Rectal smooth muscle tissue (tissue), 1 donor: ENCODE results near the gene SLC25A22.

Source experiments
- H3K27ac ChIP-seq: one replicate; pipeline ENCODE4 v1.7.0; 2013; ENCODE audit warnings: low read depth, low read length, inconsistent platforms
- H3K27me3 ChIP-seq: one replicate; pipeline ENCODE4 v1.7.0; 2013; ENCODE audit warnings: low read length; ENCODE audit not compliant: control insufficient read depth, insufficient read depth
- H3K36me3 ChIP-seq: one replicate; pipeline ENCODE4 v1.7.0; 2013; ENCODE audit warnings: low read length; ENCODE audit not compliant: control insufficient read depth, insufficient read depth
- H3K4me1 ChIP-seq: one replicate; pipeline ENCODE4 v1.7.0; 2013; ENCODE audit warnings: low read length; ENCODE audit not compliant: control insufficient read depth, insufficient read depth
- H3K4me3 ChIP-seq: one replicate; pipeline ENCODE4 v1.7.0; 2013; ENCODE audit warnings: low read length
- H3K9ac ChIP-seq: one replicate; pipeline ENCODE4 v1.7.0; 2013; ENCODE audit warnings: low read length

SLC25A22 gene

DNA sequence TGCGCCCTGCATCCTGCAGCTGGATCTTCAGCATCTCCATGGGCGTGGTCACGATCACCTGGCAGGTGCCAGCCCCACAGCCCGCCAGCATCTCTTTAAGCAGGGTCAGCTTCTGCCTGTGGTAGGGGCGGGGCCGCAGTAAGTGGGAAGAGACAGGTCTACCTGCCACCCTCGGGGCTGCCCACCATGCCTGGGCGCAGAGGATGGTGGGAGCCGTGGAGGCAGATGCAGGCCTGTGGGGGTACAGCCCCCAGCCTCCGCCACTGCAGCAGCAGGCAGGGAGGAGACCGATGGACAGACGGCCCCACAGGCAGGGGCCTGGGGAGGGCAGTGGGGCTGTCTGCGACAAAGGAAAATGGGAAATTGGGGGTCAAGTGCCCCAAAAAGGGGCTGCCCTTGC, 5.2 kb downstream of the SLC25A22 start:
- Histone ChIP-seq H3K27me3 (peaks cover 6% of the 10 kb centered on the region), H3K9ac (no peak overlapping the region), H3K36me3 (no peaks in the 10 kb centered on the region), H3K4me3 (no peak overlapping the region), H3K4me1 (peaks cover 7% of the 10 kb centered on the region), H3K27ac (no peak overlapping the region)

DNA sequence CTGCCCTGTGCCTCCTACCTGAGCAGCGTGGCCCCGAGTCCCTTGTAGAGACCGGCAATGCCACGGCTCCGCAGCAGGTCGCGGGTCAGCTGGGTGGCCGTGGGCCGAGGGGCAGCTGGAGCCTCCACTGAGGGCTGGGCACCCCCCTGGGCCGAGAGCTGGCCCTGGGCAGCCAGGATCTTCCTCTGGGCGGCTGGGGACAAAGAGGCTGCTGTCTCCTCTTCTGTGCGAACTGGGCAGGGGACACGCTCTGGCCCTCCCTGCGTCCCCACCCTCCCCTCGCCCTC, 5.6 kb downstream of the SLC25A22 start:
- peaks cover 7% of the 10 kb centered on the region for H3K4me1 ChIP-seq
- no peaks in the 10 kb centered on the region for H3K36me3 ChIP-seq
- H3K4me3 ChIP-seq = no peak overlapping the region
- no peak overlapping the region for H3K27ac ChIP-seq
- peaks cover 6% of the 10 kb centered on the region for H3K27me3 ChIP-seq
- H3K9ac ChIP-seq = no peak overlapping the region

DNA sequence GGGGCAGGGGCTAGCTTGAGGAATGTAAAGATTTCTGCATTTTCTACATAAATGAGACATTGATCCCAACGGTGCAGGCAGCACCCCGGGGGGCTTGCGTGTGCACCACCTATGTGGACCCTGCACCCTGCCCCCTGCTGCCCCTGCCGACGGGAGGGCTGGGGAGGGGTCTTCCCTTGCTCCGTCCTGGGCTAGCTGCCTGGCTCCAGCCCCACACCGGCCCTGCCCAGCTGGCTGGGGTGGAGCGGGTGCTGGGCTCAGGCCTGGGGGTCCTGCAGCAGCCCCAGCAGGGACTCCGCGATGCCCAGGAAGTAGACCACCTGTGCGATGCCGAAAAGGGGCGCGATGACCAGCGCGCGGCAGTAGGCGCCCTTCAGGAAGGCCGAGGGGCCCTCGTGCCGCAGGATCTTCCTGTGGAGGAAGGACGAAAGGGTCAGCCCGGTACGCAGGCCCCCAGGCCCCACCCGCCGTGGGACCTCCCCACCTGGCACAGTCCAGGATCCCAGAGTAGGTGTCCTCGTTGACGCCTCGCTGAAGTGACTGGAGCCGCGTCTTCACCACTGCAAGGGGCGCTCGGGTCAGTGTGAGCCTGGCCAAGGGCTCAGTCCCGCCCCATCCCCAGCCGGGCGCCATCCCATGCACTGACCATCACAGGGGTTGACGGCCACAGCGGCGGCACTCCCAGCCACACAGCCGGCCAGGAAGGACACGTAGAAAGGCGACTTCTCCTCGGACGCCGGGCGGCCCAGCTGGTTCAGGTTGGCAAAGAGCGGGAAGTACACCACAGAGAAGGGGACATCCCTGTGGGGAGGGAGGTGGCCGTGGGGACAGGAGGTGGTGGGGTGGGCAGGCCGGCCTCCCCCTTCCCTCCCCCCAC, 6.2 kb downstream of the SLC25A22 start:
- H3K36me3 ChIP-seq = no peaks in the 10 kb centered on the region
- H3K9ac ChIP-seq = no peak overlapping the region
- no peak overlapping the region for H3K4me3 ChIP-seq
- H3K27me3 ChIP-seq = peaks cover 6% of the 10 kb centered on the region
- H3K4me1 ChIP-seq = peaks cover 5% of the 10 kb centered on the region
- H3K27ac ChIP-seq = no peak overlapping the region

DNA sequence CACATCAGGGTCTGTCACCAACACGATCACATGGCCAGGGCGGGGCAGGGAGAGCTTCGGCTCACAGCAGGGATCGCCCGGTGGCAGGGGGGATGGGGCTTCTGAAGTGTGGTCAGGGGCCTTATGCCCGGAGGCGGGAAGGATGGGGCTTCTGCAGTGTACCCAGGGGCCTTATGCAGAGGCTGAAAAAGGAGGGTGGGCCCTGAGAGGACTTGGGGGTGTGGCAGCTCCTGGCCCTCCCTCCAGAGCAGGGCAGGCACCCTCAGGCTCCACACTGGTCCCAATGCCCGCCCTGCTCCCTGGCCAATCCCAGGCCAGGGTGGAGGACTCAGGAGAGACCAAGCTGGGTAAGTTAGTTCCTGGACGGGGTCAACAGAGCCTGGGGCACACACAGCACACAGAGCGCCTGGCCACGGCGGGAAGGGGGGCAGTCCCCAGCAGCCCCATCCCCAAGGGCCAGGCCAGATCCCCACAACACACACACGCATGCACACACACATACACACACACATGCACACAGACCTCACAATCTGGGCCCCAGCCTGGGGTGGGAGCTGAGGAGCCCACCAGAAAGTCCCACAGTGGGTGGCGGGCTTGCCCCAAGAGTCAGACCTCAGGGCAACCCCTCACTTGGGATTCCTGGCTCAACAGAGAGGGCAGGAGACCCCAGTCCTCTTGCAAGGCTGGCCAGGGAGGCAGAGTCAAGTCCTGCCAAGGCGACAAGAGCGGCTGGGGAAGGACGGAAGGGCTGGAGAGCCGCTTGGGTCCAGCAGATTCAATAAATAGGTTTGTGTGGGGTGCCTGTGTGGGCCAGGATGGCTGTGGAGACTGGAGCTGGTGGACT, 7.1 kb downstream of the SLC25A22 start:
- no peaks in the 10 kb centered on the region for H3K36me3 ChIP-seq
- peaks cover 6% of the 10 kb centered on the region for H3K27me3 ChIP-seq
- H3K4me1 ChIP-seq = no peaks in the 10 kb centered on the region
- H3K9ac ChIP-seq = no peak overlapping the region
- H3K27ac ChIP-seq = no peak overlapping the region
- no peak overlapping the region for H3K4me3 ChIP-seq

DNA sequence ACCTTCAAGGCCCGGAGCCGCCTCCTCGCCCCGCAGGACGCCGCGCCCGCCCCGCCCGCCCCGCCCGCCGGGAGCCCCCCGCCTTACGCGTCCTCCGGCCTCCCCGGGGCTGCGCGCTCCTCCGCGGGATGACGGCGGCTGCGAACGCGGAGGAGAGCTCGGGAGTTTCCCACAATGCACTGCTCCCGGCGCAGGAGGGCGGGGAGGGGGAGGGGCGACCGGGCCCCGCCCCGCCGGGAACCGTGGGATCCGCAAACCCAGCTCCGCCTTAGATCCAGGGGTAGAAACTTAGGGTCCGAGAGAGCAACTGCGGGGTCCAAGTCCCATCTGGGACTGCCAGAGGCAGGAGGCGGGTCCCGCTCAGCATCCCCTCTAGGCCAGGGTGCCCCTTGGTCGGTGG, 8.1 kb downstream of the SLC25A22 start, which contains the start of gene CEND1:
Gene CEND1, minus strand, starts transcription at position 148 of the 400 bp plus-strand sequence. CDS start 1,514 bp downstream, outside the sequence.
- Histone ChIP-seq H3K27ac (no peak within 1 kb of the TSS), H3K9ac (no peak within 1 kb of the TSS), H3K36me3 (no peaks in the 10 kb centered on the region), H3K27me3 (peaks cover 6% of the 10 kb centered on the region), H3K4me1 (no peaks in the 10 kb centered on the region), H3K4me3 (no peak within 1 kb of the TSS)

DNA sequence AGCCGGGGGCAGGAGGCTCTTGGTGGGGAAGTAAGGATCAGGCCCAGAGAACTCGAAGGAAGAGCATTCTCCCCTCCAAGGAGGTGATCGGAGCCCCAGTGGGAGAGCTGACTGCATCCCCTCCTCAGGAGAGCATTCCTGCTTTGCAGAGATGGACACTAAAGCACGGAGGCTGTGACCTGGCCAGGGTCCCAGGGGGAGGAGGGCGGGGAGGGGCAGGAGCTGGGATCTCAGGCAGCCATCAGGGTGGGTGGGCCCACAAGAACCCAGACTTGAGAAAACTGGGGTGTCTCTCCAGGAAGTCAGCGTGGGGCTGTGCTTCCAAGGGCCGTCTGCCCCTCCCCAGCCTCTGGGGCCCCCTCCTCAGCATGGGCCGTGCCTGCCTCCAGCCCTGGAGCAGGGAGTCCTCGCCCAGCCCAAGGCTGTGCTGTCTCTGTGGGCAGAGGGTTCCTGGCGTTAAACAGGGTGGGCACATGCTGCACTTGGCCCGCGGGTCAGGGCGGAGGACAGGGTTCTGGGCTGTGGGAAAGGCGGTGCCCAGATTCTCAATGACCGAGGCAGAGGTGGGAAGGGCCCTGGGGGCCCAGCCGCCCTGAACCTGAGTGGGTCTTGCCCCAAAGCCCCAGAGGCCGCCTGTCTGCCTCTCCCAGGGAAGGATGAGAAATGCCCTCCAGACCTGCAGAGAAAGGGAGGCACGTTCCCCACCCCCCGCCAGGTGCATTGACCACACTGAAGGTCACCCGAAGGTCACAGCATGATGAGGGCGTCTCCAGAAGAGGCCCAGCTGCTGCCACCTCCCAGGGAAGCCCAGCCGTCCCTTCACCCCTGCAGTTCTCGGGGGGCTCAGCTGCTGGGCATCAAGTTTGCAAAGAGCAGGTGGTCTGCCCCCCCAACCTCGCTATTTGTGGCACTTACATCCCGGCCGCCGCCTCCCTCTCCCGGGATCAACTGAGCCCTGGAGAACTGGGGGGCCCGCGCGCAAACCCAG, 8.8 kb downstream of the SLC25A22 start:
- H3K4me3 ChIP-seq = no peak overlapping the region
- no peaks in the 10 kb centered on the region for H3K36me3 ChIP-seq
- no peaks in the 10 kb centered on the region for H3K4me1 ChIP-seq
- peaks cover 6% of the 10 kb centered on the region for H3K27me3 ChIP-seq
- H3K9ac ChIP-seq = no peak overlapping the region
- no peak overlapping the region for H3K27ac ChIP-seq

DNA sequence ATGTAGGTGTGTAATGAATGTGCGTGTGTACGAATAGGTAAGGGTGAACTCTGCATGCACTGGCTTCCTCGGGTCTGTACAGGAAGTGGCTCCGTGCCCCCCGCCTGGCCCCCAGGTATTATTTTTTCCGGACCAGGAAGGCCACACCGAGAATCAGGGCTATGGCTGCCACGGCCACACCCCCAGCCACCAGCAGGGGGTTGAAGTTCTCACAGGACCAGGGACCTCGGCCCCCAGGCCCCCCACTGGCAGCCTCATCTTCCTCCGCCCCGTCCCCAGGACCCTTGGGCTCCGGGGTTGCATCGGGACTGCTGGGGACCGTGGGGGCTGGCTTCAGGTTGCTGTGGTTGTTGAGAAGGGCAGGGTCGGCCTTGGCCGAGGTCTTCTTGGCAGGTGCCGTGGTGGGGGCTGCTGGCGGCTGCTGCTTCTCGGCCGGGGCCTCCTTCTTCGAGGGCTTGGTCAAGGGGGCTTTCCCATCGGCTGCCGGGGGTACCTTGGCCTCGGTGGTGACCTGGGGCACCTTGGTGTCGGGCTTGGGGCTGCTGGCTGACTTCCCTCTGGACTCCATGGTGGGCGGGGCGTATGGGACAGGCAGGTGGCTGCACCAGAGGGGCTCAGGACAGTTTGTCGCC, 10.0 kb downstream of the SLC25A22 start:
- Histone ChIP-seq H3K4me3 (no peak overlapping the region), H3K27me3 (peaks cover 6% of the 10 kb centered on the region), H3K9ac (no peak overlapping the region), H3K4me1 (peaks cover 3% of the 10 kb centered on the region), H3K36me3 (no peaks in the 10 kb centered on the region), H3K27ac (no peak overlapping the region)

DNA sequence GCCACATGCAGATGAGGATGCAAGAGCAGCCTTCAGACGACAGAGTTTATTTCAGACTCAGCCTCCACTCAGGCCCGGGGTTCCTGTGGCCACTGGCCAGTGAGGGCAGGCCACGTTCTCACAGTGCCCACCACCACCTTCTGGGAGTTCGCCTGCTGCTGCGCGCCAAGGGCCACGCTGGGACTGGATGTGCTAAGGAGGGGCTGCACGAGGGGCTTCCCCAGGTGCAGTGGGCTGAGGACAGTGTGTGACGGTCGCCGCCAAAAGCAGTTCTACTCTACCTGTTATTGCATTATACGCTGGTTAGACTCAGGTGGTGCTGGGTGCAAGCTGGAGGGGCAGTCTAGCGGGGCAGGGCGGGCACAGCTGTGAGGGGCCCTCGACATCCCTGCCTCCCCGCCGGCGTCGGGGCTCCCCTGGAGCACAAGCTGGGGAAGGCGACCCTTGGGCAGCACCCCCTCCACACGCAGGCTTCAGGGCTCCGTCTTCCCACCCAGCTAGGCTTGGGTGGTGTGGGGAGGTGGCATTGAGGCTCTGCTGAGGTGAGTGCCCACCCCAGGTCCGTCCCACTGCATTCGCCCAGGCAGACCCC, 10.9 kb downstream of the SLC25A22 start:
- Histone ChIP-seq H3K27ac (no peak overlapping the region), H3K36me3 (no peaks in the 10 kb centered on the region), H3K4me3 (no peak overlapping the region)

DNA sequence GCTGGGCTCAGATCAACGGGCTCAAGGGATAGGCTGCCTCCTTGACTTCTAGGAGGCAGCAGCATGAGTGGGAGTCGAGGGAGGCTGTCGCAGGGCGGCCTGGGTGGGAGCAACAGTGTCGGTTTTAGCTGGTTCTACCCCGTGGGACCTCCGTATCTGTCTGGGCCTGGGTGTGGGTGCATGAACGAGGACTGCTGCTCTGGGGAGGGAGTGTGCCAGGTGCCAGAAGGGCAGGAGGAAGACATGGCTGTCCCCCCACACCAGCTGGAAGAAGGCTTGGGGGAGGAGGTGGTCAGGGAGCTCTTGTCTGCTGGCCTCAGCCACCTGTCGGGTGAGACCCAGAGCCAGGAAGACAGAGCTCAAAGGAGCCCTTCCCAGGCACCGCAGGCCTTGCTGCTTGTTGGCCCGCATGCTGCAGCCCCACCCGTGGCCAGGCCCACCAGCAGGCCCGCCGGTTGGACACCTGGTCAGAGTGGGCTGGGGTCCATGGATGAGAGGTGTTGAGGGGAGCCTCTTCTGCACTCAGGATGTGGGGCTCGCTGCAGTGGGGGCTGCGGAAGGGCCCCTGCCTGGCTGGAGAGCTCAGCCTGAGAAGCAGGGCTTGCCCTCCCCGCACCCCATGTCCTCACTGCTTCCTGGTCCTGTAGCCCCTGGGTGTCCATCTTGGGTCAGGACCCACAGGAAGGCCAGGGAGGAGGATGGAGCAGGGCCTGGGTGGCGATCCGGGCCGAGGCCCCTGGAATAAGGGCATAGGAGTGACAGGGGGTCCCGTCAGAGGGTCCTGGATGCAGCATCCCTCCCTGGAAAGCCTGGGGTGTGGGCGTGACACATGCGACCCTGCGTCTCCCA, 11.6 kb downstream of the SLC25A22 start:
- no peak overlapping the region for H3K9ac ChIP-seq
- H3K27ac ChIP-seq = no peak overlapping the region
- H3K4me3 ChIP-seq = no peak overlapping the region
- peaks cover 3% of the 10 kb centered on the region for H3K4me1 ChIP-seq
- H3K27me3 ChIP-seq = peaks cover 6% of the 10 kb centered on the region
- no peaks in the 10 kb centered on the region for H3K36me3 ChIP-seq

More for the DNA sequence above, 10.9 kb downstream of the SLC25A22 start:
- H3K4me1 ChIP-seq = peaks cover 3% of the 10 kb centered on the region
- H3K9ac ChIP-seq = no peak overlapping the region
- H3K27me3 ChIP-seq = peaks cover 6% of the 10 kb centered on the region

DNA sequence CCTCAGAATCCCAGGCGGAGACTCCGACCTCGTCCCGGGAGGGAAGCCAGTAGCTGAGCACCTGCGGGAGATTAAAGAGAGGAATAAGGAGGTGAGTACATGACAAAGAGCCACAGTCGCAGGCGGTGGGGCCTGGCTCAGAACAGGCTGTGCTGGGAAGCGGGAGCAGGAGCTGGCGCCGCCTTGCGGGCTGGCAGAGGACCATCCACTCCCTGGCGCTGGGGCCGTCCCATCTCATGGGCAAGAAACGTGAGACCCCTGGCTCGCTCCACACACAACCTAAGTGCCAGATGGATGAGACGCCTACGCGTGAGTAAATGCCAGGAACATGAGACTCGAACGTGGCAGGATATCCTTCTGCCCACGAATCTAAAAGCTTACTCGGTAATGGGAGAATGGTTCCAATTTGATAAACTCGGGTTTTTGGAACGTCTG, 14.5 kb downstream of the SLC25A22 start:
- Histone ChIP-seq H3K27me3 (no peaks in the 10 kb centered on the region), H3K4me3 (no peak overlapping the region), H3K36me3 (no peaks in the 10 kb centered on the region), H3K27ac (peak overlapping the region; percentile 43), H3K9ac (no peak overlapping the region), H3K4me1 (peaks cover 3% of the 10 kb centered on the region)
